Keratinocyte (primary cell): ENCODE measurements around the gene SP6. TPM values are rescaled to one million over a fixed set of nuclear protein-coding genes. Genes with fewer than 3 reads are reported as not detected.

ENCODE experiments used
- DNase-seq: peaks from one replicate; pipeline ENCODE4 v3.0.0-alpha.2; 2011; ENCODE audit warnings: low read depth, missing footprints, low spot score
- FAIRE-seq: peaks from 2 replicates; lab custom pipeline; 2011; peaks lifted over from hg19 to GRCh38; lab: Jason Lieb, UNC
- H2AFZ ChIP-seq: 2 replicates; pipeline ENCODE4 v1.6.0; 2012; ENCODE audit warnings: low read length, control low read depth, inconsistent platforms; ENCODE audit not compliant: control insufficient read depth
- H3K27ac ChIP-seq: 2 replicates; pipeline ENCODE4 v1.5.1; 2011; ENCODE audit warnings: low read length; ENCODE audit not compliant: control insufficient read depth, insufficient read depth
- H3K27me3 ChIP-seq: 3 replicates; pipeline ENCODE4 v1.6.0; 2011; ENCODE audit warnings: low read length; ENCODE audit not compliant: control insufficient read depth, insufficient read depth; ENCODE audit errors: extremely low read depth
- H3K36me3 ChIP-seq, 2 experiments: 2 replicates in 1 of 2; 3 replicates in 1 of 2; pipeline ENCODE4 v1.5.1; 2011; ENCODE audit warnings: low read length in 2 of 2, mild to moderate bottlenecking in 1 of 2; ENCODE audit not compliant: control insufficient read depth in 2 of 2, insufficient read depth in 2 of 2; ENCODE audit errors: extremely low read depth in 1 of 2
- H3K4me1 ChIP-seq: 3 replicates; pipeline ENCODE4 v1.5.1; 2011; ENCODE audit warnings: low read length; ENCODE audit not compliant: control insufficient read depth, insufficient read depth; ENCODE audit errors: extremely low read depth
- H3K4me2 ChIP-seq: 3 replicates; pipeline ENCODE4 v1.6.0; 2011; ENCODE audit warnings: low read depth, low read length; ENCODE audit not compliant: control insufficient read depth, insufficient read depth; ENCODE audit errors: extremely low read depth
- H3K4me3 ChIP-seq, 3 experiments: fragments of 200-600 bp in 1 of 3; sonication (generic) in 1 of 3; 2 replicates in 2 of 3; 3 replicates in 1 of 3; pipeline ENCODE4 v1.5.1; 2011 to 2016; ENCODE audit warnings: low read length in 3 of 3, mild to moderate bottlenecking in 3 of 3, control low read depth in 2 of 3, inconsistent platforms in 1 of 3, low read depth in 1 of 3, mixed read lengths in 1 of 3, mixed run types in 1 of 3, moderate library complexity in 1 of 3; ENCODE audit not compliant: control insufficient read depth in 2 of 3, insufficient read depth in 2 of 3; ENCODE audit errors: extremely low read depth in 1 of 3
- H3K79me2 ChIP-seq: 2 replicates; pipeline ENCODE4 v1.6.0; 2012; ENCODE audit warnings: low read length; ENCODE audit not compliant: control insufficient read depth, insufficient read depth
- H3K9ac ChIP-seq: 3 replicates; pipeline ENCODE4 v1.6.0; 2011; ENCODE audit warnings: low read length; ENCODE audit not compliant: control insufficient read depth, insufficient read depth; ENCODE audit errors: extremely low read depth
- H3K9me1 ChIP-seq: 3 replicates; pipeline ENCODE4 v1.6.0; 2011; ENCODE audit warnings: low read length; ENCODE audit not compliant: control insufficient read depth, insufficient read depth; ENCODE audit errors: extremely low read depth
- H3K9me3 ChIP-seq: 2 replicates; pipeline ENCODE4 v1.5.1; 2012; ENCODE audit warnings: low read depth, low read length; ENCODE audit not compliant: control insufficient read depth
- H4K20me1 ChIP-seq: 3 replicates; pipeline ENCODE4 v1.6.0; 2011; ENCODE audit warnings: low read length; ENCODE audit not compliant: control insufficient read depth, insufficient read depth; ENCODE audit errors: extremely low read depth
- CTCF ChIP-seq, 3 experiments: IDR thresholded peaks in 1 of 3; conservative IDR thresholded peaks in 1 of 3; optimal IDR thresholded peaks in 1 of 3; 2 replicates in 2 of 3; 3 replicates in 1 of 3; pipeline versions ENCODE3 to v1.5.1; 2011; ENCODE audit warnings: low read length in 3 of 3, mild to moderate bottlenecking in 3 of 3, moderate library complexity in 2 of 3, control low read depth in 1 of 3, inconsistent platforms in 1 of 3; ENCODE audit not compliant: insufficient read depth in 2 of 3; ENCODE audit errors: extremely low read depth in 1 of 3
- EZH2 ChIP-seq: IDR thresholded peaks from one replicate; pipeline ENCODE4 v1.6.1; 2012; ENCODE audit warnings: inconsistent platforms, mild to moderate bottlenecking, low read length, moderate library complexity
- dilution Hi-C: fragments of 300-500 bp; cut with MboI; formaldehyde crosslinking; loops from one replicate; pipeline ENCODE4 v1.7.0; 2020; ENCODE audit warnings: low sequenced_read_pairs; ENCODE audit not compliant: extremely low pct_ligation_motif_present
- polyA plus RNA-seq, 5 experiments: library from polyadenylated mRNA; depleted of rRNA in 3 of 5; stranded (reverse) in 3 of 5; stranded (forward) in 1 of 5; unstranded in 1 of 5; fragments of >200 nt; gene quantifications; 1 replicate in 1 of 5; 2 replicates in 3 of 5; 3 replicates in 1 of 5; pipeline versions ENCODE4 v1.2.1 to v1.2.3, GENCODE V29; 2011 to 2012; ENCODE audit warnings: missing spikeins in 2 of 5, low read depth in 1 of 5, low replicate concordance in 1 of 5

Gene SP6
- polyA plus RNA-seq, 1 donor (not counting 4 experiments of a cell fraction or from before 2014, with no cell fraction given) = 2.0 TPM

- H3K4me1 ChIP-seq = peaks cover 18% of the 10 kb centered on the region
- TF ChIP-seq EZH2 (no peak), CTCF (optimal IDR thresholded peaks at IDR 0.05 in 1 of 3, IDR thresholded peaks at IDR 0.05 in 1 of 3, conservative IDR thresholded peaks at IDR 0.05 in 1 of 3; ENCODE audit: extremely low read depth in 1 of 3, insufficient read depth in 2 of 3, low read length in 3 of 3) (no peak)
- peak overlapping the region; percentile 84 for H3K9ac ChIP-seq
- H3K79me2 ChIP-seq = peaks cover 26% of the 10 kb centered on the region
- peak overlapping the region; percentile 99 for H3K4me2 ChIP-seq
- peaks cover 12 to 17% of the 10 kb centered on the region in 2 experiments for H3K36me3 ChIP-seq
- H3K4me3 ChIP-seq = peak overlapping the region; percentile 74 to 100 (median 100)
- H3K9me3 ChIP-seq = no peaks in the 10 kb centered on the region
- FAIRE-seq = no peak
- H4K20me1 ChIP-seq = no peaks in the 10 kb centered on the region
- no peak for DNase-seq
- no peak overlapping the region for H2AFZ ChIP-seq
- dilution Hi-C loops = no loop called here
- no peaks in the 10 kb centered on the region for H3K27me3 ChIP-seq
- H3K27ac ChIP-seq = peak overlapping the region; percentile 79
- peaks cover 3% of the 10 kb centered on the region for H3K9me1 ChIP-seq
Observed at GRCh38 chr17:47830396-47831002, 20.5 kb downstream of the SP6 start.

GRCh38 chr17:47829870-47830269, 21.1 kb downstream of the SP6 start:
- no peak overlapping the region for H3K9ac ChIP-seq

More at GRCh38 chr17:47829870-47830269, 21.1 kb downstream of the SP6 start:
- TF ChIP-seq EZH2 (no peak), CTCF (optimal IDR thresholded peaks at IDR 0.05 in 1 of 3, IDR thresholded peaks at IDR 0.05 in 1 of 3, conservative IDR thresholded peaks at IDR 0.05 in 1 of 3; ENCODE audit: extremely low read depth in 1 of 3, insufficient read depth in 2 of 3, low read length in 3 of 3) (no peak)
- Histone ChIP-seq H3K4me3 (no peak overlapping the region), H3K9me1 (peaks cover 3% of the 10 kb centered on the region), H3K9me3 (no peaks in the 10 kb centered on the region), H3K79me2 (peaks cover 26% of the 10 kb centered on the region), H3K27me3 (no peaks in the 10 kb centered on the region), H3K36me3 (peaks cover 15 to 17% of the 10 kb centered on the region in 2 experiments), H3K4me1 (peaks cover 18% of the 10 kb centered on the region), H3K4me2 (peak overlapping the region; percentile 99), H4K20me1 (no peaks in the 10 kb centered on the region), H3K27ac (no peak overlapping the region), H2AFZ (no peak overlapping the region)
- dilution Hi-C loops = no loop called here
- no peak for DNase-seq
- no peak for FAIRE-seq
